Measurements from ENCODE around the gene IMMT. TPM values are rescaled to one million over a fixed set of nuclear protein-coding genes. Genes with fewer than 3 reads are reported as not detected.
"Not testable (repeated sequence)": the region's sequence is repeated elsewhere in the genome, so short reads cannot be mapped to it uniquely, and the experiment has no call there.

The IMMT gene
- total RNA-seq, 1 donor from 2014 or later = 99.4 TPM

DNA sequence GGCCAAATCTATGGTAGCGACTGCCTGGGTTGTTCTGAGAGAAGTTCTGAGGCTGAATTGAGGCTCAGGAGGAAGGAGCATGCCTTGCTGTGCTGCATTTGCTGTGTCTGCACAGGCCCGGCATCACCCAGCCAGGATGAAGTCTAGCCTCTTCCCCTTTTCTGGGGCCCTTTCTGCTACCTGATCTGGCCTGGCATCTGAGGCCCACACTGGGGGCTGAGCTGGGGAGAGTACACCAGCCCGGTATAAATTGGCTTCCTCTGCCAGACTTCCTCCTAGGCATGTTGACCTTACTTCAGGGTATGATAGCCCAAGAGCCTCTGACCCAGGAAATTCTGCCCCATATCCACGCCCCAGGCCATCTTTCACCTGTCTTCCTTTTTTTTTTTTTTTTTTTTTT is 34.0 kb upstream of the IMMT start:
- Mint-ChIP-seq H3K9me3 (ENCODE audit: unreplicated experiment) (no peaks in the 10 kb centered on the region), H3K4me1 (ENCODE audit: low read depth, unreplicated experiment) (peaks cover 6% of the 10 kb centered on the region), H3K27me3 (ENCODE audit: low read depth, unreplicated experiment) (peaks cover 4% of the 10 kb centered on the region), H3K4me3 (ENCODE audit: unreplicated experiment) (no peak overlapping the region), H3K27ac (ENCODE audit: unreplicated experiment) (no peak overlapping the region), H3K36me3 (ENCODE audit: low read depth, unreplicated experiment) (no peaks in the 10 kb centered on the region)
- Histone ChIP-seq H3K9me3 (ENCODE audit: insufficient read depth, low read depth, low read length) (no peaks in the 10 kb centered on the region), H3K4me1 (ENCODE audit: insufficient read depth, low read length) (peaks cover 2% of the 10 kb centered on the region), H4K20me1 (ENCODE audit: insufficient read depth, low read length) (no peaks in the 10 kb centered on the region), H2AFZ (ENCODE audit: low read depth, low read length) (no peak overlapping the region), H3K27me3 (ENCODE audit: insufficient read depth, low read length) (no peaks in the 10 kb centered on the region), H3K9ac (ENCODE audit: low read length) (no peak overlapping the region), H3K27ac (ENCODE audit: low read depth, low read length) (no peak overlapping the region), H3K79me2 (ENCODE audit: insufficient read depth, low read length) (no peaks in the 10 kb centered on the region), H3K4me3 (ENCODE audit: insufficient read depth, low read depth, low read length) (no peak overlapping the region), H3K4me2 (ENCODE audit: low read length) (no peak overlapping the region), H3K36me3 (ENCODE audit: insufficient read depth, low read length) (no peaks in the 10 kb centered on the region)
- FAIRE-seq (no peak), DNase-seq (ENCODE audit: low read depth) (no peak)
- TF ChIP-seq, protein P1, sequence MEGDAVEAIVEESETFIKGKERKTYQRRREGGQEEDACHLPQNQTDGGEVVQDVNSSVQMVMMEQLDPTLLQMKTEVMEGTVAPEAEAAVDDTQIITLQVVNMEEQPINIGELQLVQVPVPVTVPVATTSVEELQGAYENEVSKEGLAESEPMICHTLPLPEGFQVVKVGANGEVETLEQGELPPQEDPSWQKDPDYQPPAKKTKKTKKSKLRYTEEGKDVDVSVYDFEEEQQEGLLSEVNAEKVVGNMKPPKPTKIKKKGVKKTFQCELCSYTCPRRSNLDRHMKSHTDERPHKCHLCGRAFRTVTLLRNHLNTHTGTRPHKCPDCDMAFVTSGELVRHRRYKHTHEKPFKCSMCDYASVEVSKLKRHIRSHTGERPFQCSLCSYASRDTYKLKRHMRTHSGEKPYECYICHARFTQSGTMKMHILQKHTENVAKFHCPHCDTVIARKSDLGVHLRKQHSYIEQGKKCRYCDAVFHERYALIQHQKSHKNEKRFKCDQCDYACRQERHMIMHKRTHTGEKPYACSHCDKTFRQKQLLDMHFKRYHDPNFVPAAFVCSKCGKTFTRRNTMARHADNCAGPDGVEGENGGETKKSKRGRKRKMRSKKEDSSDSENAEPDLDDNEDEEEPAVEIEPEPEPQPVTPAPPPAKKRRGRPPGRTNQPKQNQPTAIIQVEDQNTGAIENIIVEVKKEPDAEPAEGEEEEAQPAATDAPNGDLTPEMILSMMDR (IDR thresholded peaks at IDR 0.05; ENCODE audit: insufficient read depth, low read depth, low read length) = no peak
- no peak for TF ChIP-seq EZH2 (IDR thresholded peaks at IDR 0.05; ENCODE audit: insufficient read depth, low read length)

DNA sequence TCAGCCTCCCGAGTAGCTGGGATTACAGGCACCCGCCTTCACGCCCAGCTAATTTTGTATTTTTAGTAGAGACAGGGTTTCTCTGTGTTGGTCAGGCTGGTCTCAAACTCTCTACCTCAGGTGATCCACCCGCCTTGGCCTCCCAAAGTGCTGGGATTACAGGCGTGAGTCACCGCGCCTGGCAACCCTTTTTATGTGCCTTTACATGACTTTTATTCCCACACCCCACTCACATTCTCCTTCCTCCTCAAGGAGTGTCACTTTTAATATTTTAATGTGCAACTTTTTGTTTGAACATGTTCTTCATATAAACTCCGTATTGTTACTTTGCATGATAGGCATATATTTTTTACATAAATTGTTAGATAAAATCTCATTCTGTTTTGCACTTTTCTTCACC is 33.3 kb upstream of the IMMT start:
- H3K4me1 ChIP-seq (ENCODE audit: insufficient read depth, low read length); H3K36me3 ChIP-seq (ENCODE audit: insufficient read depth, low read length); H3K9me3 Mint-ChIP-seq (ENCODE audit: unreplicated experiment); H3K4me2 ChIP-seq (ENCODE audit: low read length); H3K4me3 Mint-ChIP-seq (ENCODE audit: unreplicated experiment); H3K79me2 ChIP-seq (ENCODE audit: insufficient read depth, low read length); H3K27ac Mint-ChIP-seq (ENCODE audit: unreplicated experiment); H4K20me1 ChIP-seq (ENCODE audit: insufficient read depth, low read length); FAIRE-seq; H3K9me3 ChIP-seq (ENCODE audit: insufficient read depth, low read depth, low read length); H3K36me3 Mint-ChIP-seq (ENCODE audit: low read depth, unreplicated experiment); H3K27me3 Mint-ChIP-seq (ENCODE audit: low read depth, unreplicated experiment); H3K9ac ChIP-seq (ENCODE audit: low read length); DNase-seq (ENCODE audit: low read depth); H3K27ac ChIP-seq (ENCODE audit: low read depth, low read length); H3K4me3 ChIP-seq (ENCODE audit: insufficient read depth, low read depth, low read length); H3K27me3 ChIP-seq (ENCODE audit: insufficient read depth, low read length); H2AFZ ChIP-seq (ENCODE audit: low read depth, low read length): not testable (repeated sequence)
- H3K4me1 Mint-ChIP-seq (ENCODE audit: low read depth, unreplicated experiment) = peaks cover 12% of the 10 kb centered on the region

DNA sequence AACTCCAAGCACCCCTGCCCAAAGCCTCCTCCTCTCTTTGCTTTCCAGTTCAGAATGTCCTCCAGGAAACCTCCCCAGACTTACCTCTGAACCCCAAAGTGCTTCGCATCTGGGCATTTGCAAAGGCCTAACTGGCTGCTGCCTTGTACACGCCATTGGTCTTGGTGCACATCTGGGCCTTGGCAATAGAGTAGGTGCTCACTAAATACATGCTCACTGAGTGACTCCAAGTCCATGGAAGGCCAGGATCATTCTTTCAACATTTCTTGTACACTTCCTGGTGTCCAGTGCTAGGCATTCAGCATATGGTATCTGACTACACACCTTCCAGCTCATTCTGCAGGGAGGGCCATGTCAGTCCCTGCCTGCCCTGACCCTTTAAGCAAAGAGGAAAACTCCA is 32.4 kb upstream of the IMMT start:
- no peak overlapping the region for H3K4me3 Mint-ChIP-seq (ENCODE audit: unreplicated experiment)
- no peaks in the 10 kb centered on the region for H3K9me3 Mint-ChIP-seq (ENCODE audit: unreplicated experiment)
- no peak overlapping the region for H3K27ac Mint-ChIP-seq (ENCODE audit: unreplicated experiment)
- H3K9ac ChIP-seq (ENCODE audit: low read length) = no peak overlapping the region
- no peaks in the 10 kb centered on the region for H3K36me3 ChIP-seq (ENCODE audit: insufficient read depth, low read length)
- TF ChIP-seq, protein P1 (IDR thresholded peaks at IDR 0.05; ENCODE audit: insufficient read depth, low read depth, low read length) = no peak
- TF ChIP-seq EZH2 (IDR thresholded peaks at IDR 0.05; ENCODE audit: insufficient read depth, low read length) = no peak
- H3K27me3 Mint-ChIP-seq (ENCODE audit: low read depth, unreplicated experiment) = peaks cover 4% of the 10 kb centered on the region
- H3K9me3 ChIP-seq (ENCODE audit: insufficient read depth, low read depth, low read length) = no peaks in the 10 kb centered on the region
- no peaks in the 10 kb centered on the region for H3K79me2 ChIP-seq (ENCODE audit: insufficient read depth, low read length)
- H3K27ac ChIP-seq (ENCODE audit: low read depth, low read length) = no peak overlapping the region
- H4K20me1 ChIP-seq (ENCODE audit: insufficient read depth, low read length) = no peaks in the 10 kb centered on the region
- H3K4me1 ChIP-seq (ENCODE audit: insufficient read depth, low read length) = peaks cover 16% of the 10 kb centered on the region
- H2AFZ ChIP-seq (ENCODE audit: low read depth, low read length) = no peak overlapping the region
- FAIRE-seq (no peak), DNase-seq (ENCODE audit: low read depth) (no peak)
- H3K27me3 ChIP-seq (ENCODE audit: insufficient read depth, low read length) = no peaks in the 10 kb centered on the region
- no peak overlapping the region for H3K4me3 ChIP-seq (ENCODE audit: insufficient read depth, low read depth, low read length)
- H3K4me1 Mint-ChIP-seq (ENCODE audit: low read depth, unreplicated experiment) = peaks cover 19% of the 10 kb centered on the region
- H3K36me3 Mint-ChIP-seq (ENCODE audit: low read depth, unreplicated experiment) = no peaks in the 10 kb centered on the region
- H3K4me2 ChIP-seq (ENCODE audit: low read length) = no peak overlapping the region

All from astrocyte (in vitro differentiated cells and primary cell).